Upper lobe of left lung (tissue), 6 donors: ENCODE results near the gene CABP1. TPM values are rescaled to one million over a fixed set of nuclear protein-coding genes. Genes with fewer than 3 reads are reported as not detected.
"Not testable (repeated sequence)": the region's sequence is repeated elsewhere in the genome, so short reads cannot be mapped to it uniquely, and the experiment has no call there.

ENCODE experiments used
- ATAC-seq, 2 donors: fragments of 200-7000 bp; cut with Tn5 transposase; one replicate each; pipeline ENCODE4 v1.9.1; 2022; ENCODE audit warnings: mild to moderate bottlenecking in 2 of 2, moderate library complexity in 2 of 2; ENCODE audit not compliant: low FRiP score in 2 of 2
- DNase-seq, 2 donors: peaks; one replicate each; pipeline ENCODE4 v3.0.0-alpha.2; 2019 to 2020
- H3K27ac ChIP-seq, 4 donors: fragments of 200-600 bp; sonication (generic); one replicate each; pipeline ENCODE4 v1.5.1; 2016 to 2019
- H3K27me3 ChIP-seq, 4 donors: fragments of 200-600 bp; sonication (generic); one replicate each; pipeline ENCODE4 v1.5.1; 2017 to 2019
- H3K36me3 ChIP-seq, 4 donors: fragments of 200-600 bp; sonication (generic); one replicate each; pipeline ENCODE4 v1.5.1; 2016 to 2019
- H3K4me1 ChIP-seq, 4 donors: fragments of 200-600 bp; sonication (generic); one replicate each; pipeline ENCODE4 v1.5.1; 2018 to 2019
- H3K4me3 ChIP-seq, 4 donors: fragments of 200-600 bp; sonication (generic); one replicate each; pipeline ENCODE4 v1.5.1; 2017 to 2019; ENCODE audit warnings: mild to moderate bottlenecking in 2 of 4, moderate library complexity in 1 of 4
- H3K9me3 ChIP-seq, 4 donors: fragments of 200-600 bp; sonication (generic); one replicate each; pipeline ENCODE4 v1.5.1; 2018 to 2019
- CTCF ChIP-seq, 6 experiments: fragments of 450-650 bp in 4 of 6; fragments of 200-600 bp in 2 of 6; sonication (generic) in 2 of 6; IDR thresholded peaks; one replicate each; pipeline ENCODE4 v1.5.1; 2016 to 2019; ENCODE audit warnings: antibody characterized with exemption in 6 of 6
- EP300 ChIP-seq, 4 donors: sonication (generic); formaldehyde crosslinking; IDR thresholded peaks; one replicate each; pipeline ENCODE4 v1.5.1; 2017; ENCODE audit warnings: antibody characterized with exemption in 4 of 4, control low read depth in 2 of 4
- POLR2A ChIP-seq, 4 donors: fragments of 450-650 bp; IDR thresholded peaks; one replicate each; pipeline ENCODE4 v1.5.1; 2016 to 2017; ENCODE audit warnings: antibody characterized with exemption in 4 of 4, mild to moderate bottlenecking in 2 of 4
- POLR2AphosphoS5 ChIP-seq, 2 donors: sonication (generic); formaldehyde crosslinking; IDR thresholded peaks; one replicate each; pipeline ENCODE4 v1.5.1; 2017; ENCODE audit warnings: antibody characterized with exemption in 2 of 2
- WGBS, 2 donors: methylation state at CpG; one replicate each; pipeline ENCODE4 v1.1.5; 2017 to 2018; 5-methylcytosine and 5-hydroxymethylcytosine counted together
- total RNA-seq, 6 donors: library from RNA; depleted of rRNA in 4 of 6; stranded (reverse); fragments of >200 nt in 4 of 6; gene quantifications; one replicate each; pipeline versions ENCODE4 v1.1.0 to v1.2.1, GENCODE V29; 2016 to 2021
- donor health status: DM: no; HTN: no; CAD: no; lungs with moderate emphysema.
- donor health status: DM: no; HTN: yes; CAD: no; lungs with severe emphysema.

CABP1 gene
- total RNA-seq, 6 donors from 2014 or later = 1.2 to 2.1 TPM; not detected in 4

- no peaks in the 10 kb centered on the region for H3K9me3 ChIP-seq
- no peak for TF ChIP-seq POLR2AphosphoS5 (IDR thresholded peaks at IDR 0.05)
- TF ChIP-seq EP300 (IDR thresholded peaks at IDR 0.05) = no peak
- no peak for TF ChIP-seq CTCF (IDR thresholded peaks at IDR 0.05)
- no peak for TF ChIP-seq POLR2A (IDR thresholded peaks at IDR 0.05)
- no peaks in the 10 kb centered on the region for H3K4me1 ChIP-seq
- no peak overlapping the region for H3K4me3 ChIP-seq
- H3K36me3 ChIP-seq = no peaks in the 10 kb centered on the region
- no peak overlapping the region for H3K27ac ChIP-seq
- no peaks in the 10 kb centered on the region for H3K27me3 ChIP-seq
- DNase-seq = no peak
- ATAC-seq = no peak
These were observed 25.6 kb upstream of the CABP1 start for GRCh38 chr12:120614848-120615247.

- H3K27ac ChIP-seq, H3K4me1 ChIP-seq, H3K9me3 ChIP-seq, H3K27me3 ChIP-seq, DNase-seq, ATAC-seq, H3K4me3 ChIP-seq, H3K36me3 ChIP-seq: not testable (repeated sequence)
- 85 to 92% methylated on average over 3 of the region's 3 CpGs for WGBS, 2 donors
These were observed 23.2 kb upstream of the CABP1 start for GRCh38 chr12:120617193-120617592.

GRCh38 chr12:120617767-120618166, 22.7 kb upstream of the CABP1 start:
- 93 to 98% methylated on average over 4 of the region's 4 CpGs for WGBS, 2 donors
- DNase-seq, ATAC-seq: not testable (repeated sequence)

GRCh38 chr12:120618954-120619615, 21.3 kb upstream of the CABP1 start:
- Histone ChIP-seq H3K9me3 (no peaks in the 10 kb centered on the region), H3K27ac (no peak overlapping the region), H3K4me3 (no peak overlapping the region), H3K27me3 (no peaks in the 10 kb centered on the region), H3K36me3 (no peaks in the 10 kb centered on the region), H3K4me1 (no peaks in the 10 kb centered on the region)
- WGBS, 2 donors = 36% methylated on average over 8 of the region's 8 CpGs
- TF ChIP-seq EP300 (IDR thresholded peaks at IDR 0.05) (no peak), POLR2AphosphoS5 (IDR thresholded peaks at IDR 0.05) (no peak), CTCF (IDR thresholded peaks at IDR 0.05) (no peak), POLR2A (IDR thresholded peaks at IDR 0.05) (no peak)
- DNase-seq (no peak), ATAC-seq (no peak)

More at GRCh38 chr12:120617767-120618166, 22.7 kb upstream of the CABP1 start:
- not testable (repeated sequence) for H3K4me3 ChIP-seq, H3K4me1 ChIP-seq, H3K9me3 ChIP-seq, H3K27me3 ChIP-seq, H3K27ac ChIP-seq, H3K36me3 ChIP-seq

- H3K9me3 ChIP-seq = no peaks in the 10 kb centered on the region
- ATAC-seq (no peak), DNase-seq (no peak)
- no peaks in the 10 kb centered on the region for H3K36me3 ChIP-seq
- no peaks in the 10 kb centered on the region for H3K4me1 ChIP-seq
- WGBS, 2 donors = 61 to 90% methylated on average over 2 of the region's 2 CpGs
- TF ChIP-seq POLR2A (IDR thresholded peaks at IDR 0.05) = no peak
- no peak for TF ChIP-seq EP300 (IDR thresholded peaks at IDR 0.05)
- no peak for TF ChIP-seq POLR2AphosphoS5 (IDR thresholded peaks at IDR 0.05)
- TF ChIP-seq CTCF (IDR thresholded peaks at IDR 0.05) = no peak
- H3K27me3 ChIP-seq = no peaks in the 10 kb centered on the region
- no peak overlapping the region for H3K27ac ChIP-seq
- H3K4me3 ChIP-seq = no peak overlapping the region
These were observed 19.8 kb upstream of the CABP1 start for GRCh38 chr12:120620624-120621023.
